ENCODE results near the gene CLEC17A. TPM values are rescaled to one million over a fixed set of nuclear protein-coding genes. Genes with fewer than 3 reads are reported as not detected.
"Not testable (repeated sequence)": the region's sequence is repeated elsewhere in the genome, so short reads cannot be mapped to it uniquely, and the experiment has no call there.

Gene CLEC17A
- polyA plus RNA-seq, 1 donor from 2014 or later = 27.0 TPM

DNA sequence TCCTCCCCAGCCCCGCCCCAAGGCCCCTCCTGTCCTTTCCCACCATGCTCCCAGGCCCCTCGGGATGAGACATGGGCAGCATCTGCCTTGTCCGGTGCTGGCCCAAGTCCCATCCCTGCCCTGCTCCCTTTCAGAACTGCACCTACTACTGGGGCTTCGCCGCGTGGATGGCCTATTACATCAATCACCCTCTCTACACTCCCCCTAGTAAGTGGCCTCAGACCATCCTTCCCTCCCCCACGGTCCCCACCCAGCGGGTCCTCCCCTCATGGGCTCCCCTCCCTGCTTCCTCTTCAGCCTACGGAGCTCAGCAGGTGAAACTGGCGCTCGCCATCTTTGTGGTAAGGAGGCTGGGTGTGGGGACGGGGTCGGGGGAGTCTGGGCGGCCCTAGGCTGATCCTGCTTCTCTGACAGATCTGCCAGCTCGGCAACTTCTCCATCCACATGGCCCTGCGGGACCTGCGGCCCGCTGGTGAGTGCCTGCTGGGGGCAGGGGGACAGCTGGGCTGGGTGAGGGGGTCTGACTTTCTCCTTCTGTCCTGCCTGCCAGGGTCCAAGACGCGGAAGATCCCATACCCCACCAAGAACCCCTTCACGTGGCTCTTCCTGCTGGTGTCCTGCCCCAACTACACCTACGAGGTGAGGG is 18.1 kb upstream of the CLEC17A start:
- H3K36me3 Mint-ChIP-seq, H3K9me3 Mint-ChIP-seq, H3K4me3 Mint-ChIP-seq, H3K27me3 Mint-ChIP-seq, H3K27ac Mint-ChIP-seq: not testable (repeated sequence)
- peaks cover 8 to 18% (median 13%) of the 10 kb centered on the region in 3 donors for H3K4me1 Mint-ChIP-seq

DNA sequence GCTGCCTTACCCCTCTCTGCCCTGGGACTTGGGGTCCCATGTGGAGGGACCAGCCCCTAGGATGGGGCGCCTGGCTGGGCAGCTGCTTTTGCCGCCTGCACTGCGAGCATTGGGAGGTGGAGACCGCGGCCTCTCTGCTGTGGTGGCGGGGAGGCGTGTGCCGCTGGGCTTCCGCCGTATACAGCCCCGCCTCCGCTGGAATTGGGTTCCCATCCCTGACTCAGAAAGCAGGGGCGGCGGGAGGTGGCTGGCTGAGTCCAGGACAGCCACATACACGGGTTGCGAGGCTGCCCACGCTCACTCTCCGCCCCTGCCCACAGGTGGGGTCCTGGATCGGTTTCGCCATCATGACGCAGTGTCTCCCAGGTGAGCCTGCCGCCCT is 17.6 kb upstream of the CLEC17A start:
- Mint-ChIP-seq H3K4me3 (no peak overlapping the region), H3K27ac (no peak overlapping the region), H3K4me1 (peaks cover 8 to 19% (median 13%) of the 10 kb centered on the region in 3 donors), H3K9me3 (no peaks in the 10 kb centered on the region), H3K36me3 (peaks cover 2% of the 10 kb centered on the region), H3K27me3 (no peaks in the 10 kb centered on the region)

DNA sequence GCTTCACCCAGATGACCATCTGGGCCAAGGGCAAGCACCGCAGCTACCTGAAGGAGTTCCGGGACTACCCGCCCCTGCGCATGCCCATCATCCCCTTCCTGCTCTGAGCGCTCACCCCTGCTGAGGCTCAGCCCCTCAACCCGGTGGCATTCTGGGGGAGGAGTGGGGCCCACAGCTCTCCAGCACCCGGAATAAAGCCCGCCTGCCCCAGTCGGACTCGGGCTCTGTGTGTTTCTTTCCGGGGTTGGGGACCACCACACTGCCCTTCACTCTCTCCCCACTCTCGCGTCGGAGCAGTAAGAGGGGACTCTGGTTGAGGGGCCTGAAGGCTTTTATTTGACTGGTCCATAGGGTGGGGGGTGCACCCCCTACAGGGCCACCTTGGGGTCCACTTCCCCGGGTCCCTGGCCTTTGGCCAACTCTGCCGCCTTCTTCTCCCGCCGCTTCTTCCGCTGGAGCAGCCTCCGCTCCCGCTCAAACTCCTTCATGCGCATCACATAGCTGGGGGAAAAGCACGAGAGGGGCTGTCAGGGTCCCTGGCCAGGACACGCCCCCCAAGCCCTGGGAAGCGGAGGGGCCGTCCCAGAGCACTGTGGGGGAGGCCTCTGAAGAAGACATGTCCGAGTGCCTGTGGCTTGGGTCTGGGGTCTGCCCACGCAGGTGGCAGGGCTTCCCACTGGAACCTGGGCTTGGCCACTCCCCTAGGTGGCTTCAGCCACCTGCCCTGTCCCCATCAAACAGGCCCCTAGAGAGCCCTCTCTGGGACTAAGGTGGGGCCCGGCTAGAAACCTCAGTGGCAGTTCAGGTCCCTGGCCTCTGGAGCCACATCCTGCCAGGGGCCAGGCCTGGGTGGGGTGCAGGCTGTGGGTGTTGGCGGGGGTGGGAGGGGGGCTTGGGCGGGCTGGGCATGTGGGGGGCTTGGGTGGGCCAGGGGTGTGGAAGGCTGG is 16.8 kb upstream of the CLEC17A start:
- H3K4me1 Mint-ChIP-seq = peaks cover 8 to 19% (median 13%) of the 10 kb centered on the region in 3 donors
- no peaks in the 10 kb centered on the region for H3K27me3 Mint-ChIP-seq
- H3K27ac Mint-ChIP-seq = no peak overlapping the region
- peaks cover 2% of the 10 kb centered on the region for H3K36me3 Mint-ChIP-seq
- no peak overlapping the region for H3K4me3 Mint-ChIP-seq
- H3K9me3 Mint-ChIP-seq = no peaks in the 10 kb centered on the region

DNA sequence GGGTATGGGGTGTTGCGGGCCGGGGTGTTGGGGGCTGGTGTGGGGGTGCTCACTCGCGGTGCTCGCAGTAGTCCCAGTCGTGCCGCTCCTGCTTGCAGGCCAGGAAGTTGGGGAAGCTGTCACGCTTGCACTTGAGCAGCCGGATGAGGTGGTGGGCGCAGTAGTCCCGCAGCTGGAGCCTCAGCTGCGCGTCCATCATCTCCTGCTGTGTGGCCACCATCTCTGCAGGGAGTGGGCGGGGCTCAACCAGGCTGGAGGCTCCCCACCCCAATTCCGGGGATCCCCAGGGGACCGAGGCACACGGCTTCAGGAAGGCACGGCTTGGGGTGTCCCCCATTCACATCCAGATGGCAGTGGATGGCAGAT is 16.2 kb upstream of the CLEC17A start:
- Mint-ChIP-seq H3K27ac (no peak overlapping the region), H3K4me1 (peaks cover 10 to 18% (median 15%) of the 10 kb centered on the region in 3 donors), H3K36me3 (peaks cover 2% of the 10 kb centered on the region), H3K4me3 (no peak overlapping the region), H3K27me3 (no peaks in the 10 kb centered on the region), H3K9me3 (no peaks in the 10 kb centered on the region)

DNA sequence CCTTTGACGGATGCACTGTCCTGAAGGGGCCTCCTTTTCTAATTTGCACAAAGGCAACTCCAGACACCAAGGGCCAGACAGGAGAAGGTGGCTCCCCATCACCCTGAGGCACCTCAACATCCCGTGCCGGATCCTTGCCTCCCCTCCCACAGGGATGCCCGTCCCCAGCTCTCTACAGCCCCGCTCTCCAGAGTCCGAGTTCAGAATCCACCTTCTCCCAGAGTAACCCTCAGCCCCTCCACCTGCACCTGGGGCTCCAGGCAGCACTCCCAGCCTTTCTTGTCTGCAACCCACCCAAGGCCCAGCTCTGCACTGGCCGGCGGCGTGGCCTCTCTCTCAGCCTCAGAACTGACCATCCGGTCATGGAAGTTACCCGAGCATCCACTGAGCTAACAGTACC is 15.8 kb upstream of the CLEC17A start:
- Mint-ChIP-seq H3K27me3 (no peaks in the 10 kb centered on the region), H3K4me1 (peaks cover 12 to 22% (median 14%) of the 10 kb centered on the region in 3 donors), H3K9me3 (no peaks in the 10 kb centered on the region), H3K4me3 (peak overlapping the region in 1 of 4 donors; percentile 85), H3K27ac (no peak overlapping the region), H3K36me3 (peaks cover 2% of the 10 kb centered on the region)

DNA sequence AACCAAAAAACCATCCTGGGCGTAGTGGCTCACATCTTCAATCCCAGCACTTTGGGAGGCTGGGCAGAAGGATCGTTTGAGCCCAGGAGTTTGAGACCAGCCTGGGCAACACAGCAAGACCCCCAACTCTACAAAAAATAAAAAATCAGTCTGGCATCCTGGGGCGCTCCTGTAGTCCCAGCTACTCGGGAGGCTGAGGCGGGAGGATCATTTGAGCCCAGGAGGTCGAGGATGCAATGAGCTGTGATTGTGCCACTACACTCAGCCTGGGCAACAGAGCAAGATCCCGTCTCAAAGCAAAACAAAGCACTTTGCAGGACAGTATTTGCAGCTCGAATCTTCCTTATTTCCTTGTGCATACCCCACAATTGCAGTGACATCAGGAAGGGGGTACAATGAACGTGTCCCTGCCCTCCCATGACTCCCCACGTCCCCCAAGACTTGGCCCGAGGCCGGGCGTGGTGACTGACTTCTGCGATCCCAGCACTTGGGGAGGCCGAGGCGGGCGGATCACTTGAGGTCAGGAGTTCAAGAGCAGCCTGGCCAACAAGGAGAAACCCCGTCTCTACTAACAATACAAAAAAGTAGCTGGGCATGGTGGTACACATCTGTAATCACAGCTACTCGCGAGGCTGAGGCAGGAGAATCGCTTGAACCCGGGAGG is 11.9 kb upstream of the CLEC17A start:
- Mint-ChIP-seq H3K4me1 (peaks cover 23 to 31% (median 26%) of the 10 kb centered on the region in 3 donors), H3K9me3 (no peaks in the 10 kb centered on the region), H3K27ac (peak overlapping the region; percentile 77 to 97 (median 88)), H3K27me3 (no peaks in the 10 kb centered on the region), H3K4me3 (peak overlapping the region; percentile 95 to 100 (median 98)), H3K36me3 (peaks cover 2% of the 10 kb centered on the region)

DNA sequence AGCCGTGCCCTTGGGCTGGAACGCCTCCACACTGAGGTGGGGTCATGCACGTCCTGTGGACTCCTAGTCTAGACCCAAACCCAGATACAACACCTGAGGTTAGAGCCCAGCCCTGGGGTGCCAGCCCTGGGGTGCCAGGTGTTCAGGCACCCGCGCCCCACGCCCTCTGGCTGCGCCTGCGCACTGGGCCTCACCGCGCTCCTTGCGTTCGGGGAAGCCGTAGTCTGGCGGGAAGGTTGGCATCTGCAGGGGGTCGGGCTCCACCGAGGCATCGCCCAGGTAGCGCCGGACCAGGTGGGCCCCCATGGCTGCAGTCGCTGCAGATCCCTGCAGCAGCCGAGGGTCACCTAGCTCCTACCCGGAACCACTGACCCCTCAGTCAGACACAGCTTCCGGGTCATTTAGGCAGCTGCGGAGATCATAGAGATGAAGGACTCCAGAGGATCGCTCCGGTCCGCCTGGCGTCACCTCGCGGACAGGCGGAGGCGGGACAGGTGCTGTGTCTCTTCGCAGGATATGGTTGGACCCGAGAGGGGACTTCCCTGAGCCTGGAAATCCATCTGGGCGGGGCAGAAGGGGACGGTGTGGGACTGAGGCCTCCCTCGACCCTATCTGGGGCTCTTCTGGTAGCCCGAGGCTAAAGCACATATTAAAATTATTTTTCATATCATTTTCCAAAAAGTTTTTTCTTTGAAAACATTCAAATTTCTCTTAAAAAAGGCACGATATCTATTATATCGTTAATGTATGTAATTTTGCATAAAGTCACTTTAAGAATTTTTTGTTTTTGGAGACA is 11.0 kb upstream of the CLEC17A start, which contains the start of gene NDUFB7:
TSS of gene NDUFB7 (minus strand) at position 372 of the 796 bp plus-strand sequence. CDS start at position 306, 66 bp downstream.
- H3K4me3 Mint-ChIP-seq = peak within 1 kb of the TSS; percentile 95 to 100 (median 98)
- peaks cover 2% of the 10 kb centered on the region for H3K36me3 Mint-ChIP-seq
- peaks cover 25 to 38% (median 32%) of the 10 kb centered on the region in 3 donors for H3K4me1 Mint-ChIP-seq
- H3K27ac Mint-ChIP-seq = peak within 1 kb of the TSS; percentile 77 to 97 (median 88)
- no peaks in the 10 kb centered on the region for H3K27me3 Mint-ChIP-seq
- H3K9me3 Mint-ChIP-seq = no peaks in the 10 kb centered on the region

DNA sequence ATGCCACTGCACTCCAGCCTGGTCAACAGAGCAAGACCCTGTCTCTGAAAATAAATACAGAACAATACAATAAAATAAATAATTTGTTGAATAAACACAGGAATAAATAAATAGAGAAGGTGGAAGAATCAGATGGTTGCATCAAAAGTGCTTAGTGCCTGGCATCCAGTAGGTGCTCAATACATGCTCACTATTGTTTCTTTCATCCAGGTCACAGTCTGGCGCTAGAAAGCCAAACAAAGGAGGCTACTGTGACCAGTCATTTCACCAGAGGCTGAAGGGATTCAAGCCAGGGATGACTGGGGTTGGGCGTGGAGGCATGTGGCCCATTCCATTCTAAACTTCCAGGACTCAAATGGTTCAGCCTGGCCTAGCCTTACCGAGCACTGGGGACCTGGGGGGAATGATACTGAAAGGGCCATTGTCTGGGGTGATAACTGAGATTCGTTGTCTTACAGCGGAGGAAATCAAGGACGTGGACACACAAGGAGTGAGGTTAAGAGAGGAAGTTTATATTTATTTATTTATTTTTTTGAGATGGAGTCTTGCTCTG is 7.4 kb upstream of the CLEC17A start:
- H3K4me1 Mint-ChIP-seq = peaks cover 37 to 41% (median 38%) of the 10 kb centered on the region in 3 donors
- H3K36me3 Mint-ChIP-seq = no peaks in the 10 kb centered on the region
- no peaks in the 10 kb centered on the region for H3K27me3 Mint-ChIP-seq
- H3K9me3 Mint-ChIP-seq = no peaks in the 10 kb centered on the region
- H3K27ac Mint-ChIP-seq = peak overlapping the region in 1 of 3 donors; percentile 30
- no peak overlapping the region for H3K4me3 Mint-ChIP-seq

DNA sequence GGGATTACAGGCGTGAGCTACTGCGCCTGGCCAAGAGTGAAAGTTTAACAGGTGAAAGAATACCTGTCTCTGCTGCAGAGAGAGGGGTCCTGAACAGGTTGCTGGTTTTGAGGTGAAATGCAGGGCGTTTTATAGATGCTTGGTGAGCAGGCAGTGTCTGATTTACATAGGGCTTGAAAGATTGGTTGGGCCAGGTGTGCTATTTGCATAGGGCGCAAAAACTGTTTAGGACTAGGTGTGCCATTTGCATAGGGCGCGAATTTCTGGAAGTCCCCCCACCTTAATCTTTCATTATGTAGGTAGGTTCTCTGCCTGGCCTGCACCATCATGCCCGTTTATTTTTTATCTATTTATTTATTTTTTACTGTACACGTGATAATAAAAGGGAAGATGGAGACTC is 6.5 kb upstream of the CLEC17A start:
- peaks cover 37 to 39% (median 39%) of the 10 kb centered on the region in 3 donors for H3K4me1 Mint-ChIP-seq
- no peaks in the 10 kb centered on the region for H3K9me3 Mint-ChIP-seq

DNA sequence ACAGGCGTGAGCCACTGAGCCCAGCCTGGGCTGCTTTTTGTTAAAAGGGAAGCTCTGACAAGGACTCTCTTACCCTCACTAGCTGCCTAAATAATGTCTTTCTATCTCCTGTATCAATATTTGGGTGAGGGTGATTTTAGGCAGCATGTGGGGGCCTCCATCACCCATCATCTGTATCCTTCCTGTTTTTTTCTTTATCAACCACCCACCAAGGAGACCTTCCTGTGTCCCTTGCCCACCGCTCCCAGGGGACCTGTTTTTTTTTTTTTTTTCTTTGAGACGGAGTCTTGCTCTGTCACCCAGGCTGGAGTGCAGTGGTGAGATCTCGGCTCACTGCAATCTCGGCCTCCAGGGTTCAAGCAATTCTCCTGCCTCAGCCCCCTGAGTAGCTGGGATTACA is 5.6 kb upstream of the CLEC17A start:
- no peaks in the 10 kb centered on the region for H3K36me3 Mint-ChIP-seq
- no peaks in the 10 kb centered on the region for H3K27me3 Mint-ChIP-seq
- peak overlapping the region in 3 of 4 donors; percentile 22 to 71 (median 38) for H3K4me3 Mint-ChIP-seq
- H3K27ac Mint-ChIP-seq = peak overlapping the region; percentile 80 to 93 (median 90)
- no peaks in the 10 kb centered on the region for H3K9me3 Mint-ChIP-seq
- peaks cover 28 to 39% (median 33%) of the 10 kb centered on the region in 3 donors for H3K4me1 Mint-ChIP-seq

More for the DNA sequence above, 6.5 kb upstream of the CLEC17A start:
- no peaks in the 10 kb centered on the region for H3K36me3 Mint-ChIP-seq
- H3K27me3 Mint-ChIP-seq = no peaks in the 10 kb centered on the region
- peak overlapping the region in 1 of 4 donors; percentile 70 for H3K4me3 Mint-ChIP-seq
- H3K27ac Mint-ChIP-seq = peak overlapping the region in 2 of 3 donors; percentile 41 to 84

DNA sequence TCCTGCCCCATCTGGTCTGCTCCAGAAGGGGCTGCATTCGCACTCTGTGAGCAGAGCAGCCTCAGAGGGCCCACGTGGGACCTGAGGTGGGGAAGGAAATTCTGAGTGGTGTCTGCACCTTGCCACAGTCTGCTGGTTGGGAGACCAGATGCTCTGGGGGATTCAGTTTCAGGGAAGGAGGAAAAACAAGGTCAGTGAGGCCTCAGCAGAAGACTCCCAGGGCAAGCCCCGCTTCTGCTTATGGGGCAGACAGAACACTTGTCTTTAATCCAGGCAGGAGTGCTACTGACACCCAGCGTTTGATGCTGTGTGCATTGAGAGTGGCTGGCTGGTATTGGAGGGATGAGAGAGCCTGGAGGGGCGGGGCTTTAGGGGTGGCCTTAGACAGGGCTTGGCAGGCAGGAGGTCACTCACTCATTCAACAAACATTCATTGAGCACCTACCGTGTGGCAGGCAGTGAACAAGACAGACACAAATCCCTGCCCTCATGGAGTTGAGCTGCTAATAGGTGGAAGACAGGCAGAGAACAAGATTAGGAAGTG is 4.9 kb upstream of the CLEC17A start:
- Mint-ChIP-seq H3K4me3 (peak overlapping the region in 3 of 4 donors; percentile 60 to 84 (median 71)), H3K27ac (peak overlapping the region in 2 of 3 donors; percentile 80 to 93), H3K9me3 (no peaks in the 10 kb centered on the region), H3K27me3 (no peaks in the 10 kb centered on the region), H3K4me1 (peaks cover 32 to 43% (median 37%) of the 10 kb centered on the region in 3 donors), H3K36me3 (no peaks in the 10 kb centered on the region)

DNA sequence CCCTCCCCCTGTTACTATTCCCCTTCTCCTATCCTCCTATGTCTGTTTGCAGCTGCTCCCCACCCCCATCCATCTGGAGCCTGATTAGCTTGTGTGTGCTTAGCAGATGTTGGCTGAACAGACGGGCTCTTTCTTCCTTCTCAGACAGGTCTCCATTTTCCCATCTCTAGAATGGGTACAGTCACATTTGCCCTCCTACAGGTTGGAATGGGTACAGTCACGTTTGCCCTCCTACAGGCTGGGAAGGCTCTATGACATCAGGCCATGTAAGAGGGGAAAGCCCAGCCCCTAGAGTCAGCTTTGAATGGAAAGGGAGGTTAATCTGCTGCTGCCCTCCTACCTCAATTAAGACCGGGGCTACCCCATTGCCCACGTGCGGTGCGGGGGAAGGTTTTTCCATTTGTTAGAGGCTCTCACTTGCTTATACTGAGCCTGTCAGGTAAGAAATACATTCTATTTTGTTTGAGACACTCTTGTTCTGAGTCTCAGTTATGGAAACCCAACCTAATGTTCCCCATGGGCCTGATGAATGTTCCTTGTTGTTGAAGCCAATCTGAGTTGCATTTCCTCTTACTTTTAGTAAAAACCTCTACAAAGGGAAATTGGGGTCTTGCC is 2.2 kb upstream of the CLEC17A start:
- H3K4me1 Mint-ChIP-seq = peaks cover 24 to 42% (median 38%) of the 10 kb centered on the region in 3 donors
- no peaks in the 10 kb centered on the region for H3K36me3 Mint-ChIP-seq
- peak overlapping the region in 1 of 3 donors; percentile 47 for H3K27ac Mint-ChIP-seq
- no peaks in the 10 kb centered on the region for H3K9me3 Mint-ChIP-seq
- H3K4me3 Mint-ChIP-seq = peak overlapping the region in 2 of 4 donors; percentile 21 to 36
- no peaks in the 10 kb centered on the region for H3K27me3 Mint-ChIP-seq

DNA sequence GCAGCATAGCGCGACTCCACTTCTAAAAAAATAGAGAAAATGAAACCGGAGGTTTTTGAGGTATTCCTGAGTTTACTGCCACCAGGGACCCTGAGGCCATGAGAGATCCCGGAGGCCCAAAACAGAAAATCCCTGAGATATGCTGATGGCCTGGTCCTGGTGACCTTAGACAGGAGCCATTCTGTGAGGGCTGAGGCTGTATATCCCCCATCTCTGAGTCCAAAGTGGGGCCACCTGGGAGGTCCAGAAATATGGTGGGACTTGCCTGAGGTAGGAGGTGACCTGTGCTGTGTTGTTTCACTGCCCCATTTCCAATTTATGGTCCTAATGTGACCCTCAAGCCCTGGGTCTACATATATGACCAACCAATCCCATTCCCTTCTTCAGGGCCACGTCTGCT is 1.5 kb downstream of the CLEC17A start:
- not testable (repeated sequence) for H3K36me3 Mint-ChIP-seq, H3K27me3 Mint-ChIP-seq, H3K9me3 Mint-ChIP-seq
- Mint-ChIP-seq H3K27ac (peak overlapping the region in 2 of 3 donors; percentile 80 to 91), H3K4me1 (peaks cover 14 to 36% (median 36%) of the 10 kb centered on the region in 3 donors), H3K4me3 (peak overlapping the region; percentile 96 to 98 (median 98))
